B cell (primary cell): ENCODE results near the gene OR7G1. TPM values are rescaled to one million over a fixed set of nuclear protein-coding genes. Genes with fewer than 3 reads are reported as not detected.

Source experiments
- ATAC-seq: fragments of 200-7000 bp; cut with Tn5 transposase; one replicate; pipeline ENCODE4 v1.10.0; 2021; ENCODE audit warnings: low read depth, mild to moderate bottlenecking, moderate number of reproducible peaks, moderate library complexity
- CTCF ChIA-PET: fragments of 350-600 bp; sonication (Branson Sonifier 250); formaldehyde crosslinking; loops from one replicate; lab custom pipeline; 2021; ENCODE audit warnings: antibody characterized with exemption, inconsistent platforms; lab: Charles Lee
- POLR2A ChIA-PET: fragments of 350-600 bp; sonication (Branson Sonifier 250); formaldehyde crosslinking; loops from one replicate; lab custom pipeline; 2021; ENCODE audit warnings: antibody characterized with exemption; lab: Charles Lee
- DNase-seq: peaks from one replicate; pipeline ENCODE4 v3.0.0; 2013
- H2AFZ ChIP-seq: 2 replicates; pipeline ENCODE4 v1.6.1; 2012; ENCODE audit warnings: mild to moderate bottlenecking, low read depth, low read length; ENCODE audit not compliant: insufficient read depth, poor library complexity, severe bottlenecking
- H3K27ac ChIP-seq, 2 donors: 1 replicate in 1 of 2; 2 replicates in 1 of 2; pipeline ENCODE4 v1.5.1; 2012 to 2013; ENCODE audit warnings: low read length in 2 of 2, mild to moderate bottlenecking in 2 of 2, moderate library complexity in 1 of 2
- H3K27me3 ChIP-seq, 4 experiments: fragments of 200-600 bp in 1 of 4; sonication (generic) in 1 of 4; replicated peaks in 1 of 4; 1 replicate in 2 of 4; 2 replicates in 2 of 4; pipeline versions ENCODE4 v1.6.1 to v1.7.0; 2013 to 2016; ENCODE audit warnings: low read length in 3 of 4, mild to moderate bottlenecking in 2 of 4, mixed read lengths in 1 of 4, moderate library complexity in 1 of 4; ENCODE audit not compliant: insufficient read depth in 4 of 4, control insufficient read depth in 3 of 4; ENCODE audit errors: control extremely low read depth in 1 of 4
- H3K36me3 ChIP-seq, 2 experiments: replicated peaks in 1 of 2; 1 replicate in 1 of 2; 2 replicates in 1 of 2; pipeline versions ENCODE4 v1.6.1 to v1.7.1; 2013; ENCODE audit warnings: low read length in 1 of 2; ENCODE audit not compliant: insufficient read depth in 2 of 2, control insufficient read depth in 1 of 2; ENCODE audit errors: control extremely low read depth in 1 of 2, extremely low read depth in 1 of 2
- H3K4me1 ChIP-seq, 2 donors: fragments of 200-600 bp in 1 of 2; sonication (generic) in 1 of 2; 1 replicate in 1 of 2; 2 replicates in 1 of 2; pipeline versions ENCODE4 v1.5.1 to v1.6.1; 2013 to 2017; ENCODE audit warnings: low read length in 2 of 2; ENCODE audit not compliant: control insufficient read depth in 2 of 2, insufficient read depth in 2 of 2
- H3K4me2 ChIP-seq: replicated peaks from 2 replicates; pipeline ENCODE3; 2012; ENCODE audit warnings: mild to moderate bottlenecking, low read depth, low read length; ENCODE audit not compliant: poor library complexity, severe bottlenecking
- H3K4me3 ChIP-seq, 5 experiments: fragments of 200-600 bp in 1 of 5; sonication (generic) in 1 of 5; 1 replicate in 3 of 5; 2 replicates in 2 of 5; pipeline versions ENCODE4 v1.5.1 to v1.7.0; 2011 to 2016; ENCODE audit warnings: low read length in 4 of 5, mild to moderate bottlenecking in 4 of 5, low read depth in 2 of 5, control low read depth in 1 of 5, moderate library complexity in 1 of 5; ENCODE audit not compliant: insufficient read depth in 1 of 5; ENCODE audit errors: control extremely low read depth in 1 of 5, extremely low read depth in 1 of 5
- H3K79me2 ChIP-seq: fragments of 200-600 bp; sonication (generic); one replicate; pipeline ENCODE4 v1.6.0; 2016; ENCODE audit warnings: low read length; ENCODE audit not compliant: control insufficient read depth, insufficient read depth
- H3K9ac ChIP-seq: fragments of 200-600 bp; sonication (generic); 2 replicates; pipeline ENCODE4 v1.6.1; 2017; ENCODE audit warnings: mild to moderate bottlenecking, low read length, moderate library complexity
- H3K9me3 ChIP-seq, 3 donors: one replicate each; pipeline versions ENCODE4 v1.6.1 to v1.7.1; 2013; ENCODE audit warnings: low read length in 2 of 3; ENCODE audit not compliant: control insufficient read depth in 2 of 3, insufficient read depth in 1 of 3; ENCODE audit errors: control extremely low read depth in 1 of 3
- H4K20me1 ChIP-seq: 2 replicates; pipeline ENCODE4 v1.6.0; 2012; ENCODE audit warnings: mild to moderate bottlenecking, low read length; ENCODE audit not compliant: insufficient read depth, control insufficient read depth, poor library complexity, severe bottlenecking
- H3K27ac Mint-ChIP-seq: one replicate; pipeline ENCODE4 v1.8.0; 2021; ENCODE audit warnings: mixed read lengths
- H3K27me3 Mint-ChIP-seq: one replicate; pipeline ENCODE4 v1.8.0; 2021; ENCODE audit warnings: mixed read lengths
- H3K4me1 Mint-ChIP-seq: one replicate; pipeline ENCODE4 v1.8.0; 2021; ENCODE audit warnings: mixed read lengths
- H3K4me3 Mint-ChIP-seq: one replicate; pipeline ENCODE4 v1.8.0; 2021; ENCODE audit warnings: mixed read lengths
- H3K9me3 Mint-ChIP-seq: one replicate; pipeline ENCODE4 v1.8.0; 2022; ENCODE audit warnings: mixed read lengths; ENCODE audit not compliant: insufficient read depth
- EZH2 ChIP-seq: IDR thresholded peaks from 2 replicates; pipeline ENCODE4 v1.6.1; 2012; ENCODE audit warnings: borderline replicate concordance, low read depth, mild to moderate bottlenecking, moderate library complexity, low read length; ENCODE audit not compliant: insufficient read depth, poor library complexity, severe bottlenecking
- WGBS: methylation state at CpG from one replicate; pipeline ENCODE4 v1.1.5; 2013; ENCODE audit warnings: missing lambda C conversion rate; ENCODE audit not compliant: insufficient coverage; 5-methylcytosine and 5-hydroxymethylcytosine counted together
- intact Hi-C: fragments of 100-400 bp; cut with micrococcal nuclease; formaldehyde crosslinking; loops from one replicate; pipeline ENCODE4 v1.10.0; 2022
- polyA plus RNA-seq: library from polyadenylated mRNA; depleted of rRNA; stranded (reverse); fragments of >200 nt; gene quantifications from 2 replicates; pipeline ENCODE4 v1.2.3, GENCODE V29; 2012
- total RNA-seq, 2 donors: library from RNA; stranded (reverse); fragments of 120-200 nt in 1 of 2; gene quantifications; 1 replicate in 1 of 2; 2 replicates in 1 of 2; pipeline versions ENCODE4 v1.2.3 to v1.2.4, GENCODE V29; 2013 to 2022
- TF ChIP-seq, protein P1 (sequence below): fragments of 200-600 bp; IDR thresholded peaks from one replicate; pipeline ENCODE4 v1.8.0; 2022; ENCODE audit warnings: antibody characterized with exemption, mild to moderate bottlenecking

The OR7G1 gene
- total and polyA plus RNA-seq, 2 donors (not counting 1 experiment from before 2014, with no cell fraction given), result not detected

GRCh38 chr19:9086761-9087160 lies 28.8 kb downstream of the OR7G1 start, which contains the start of gene OR1M1:
Gene OR1M1, plus strand, starts transcription at chr19:9087061. Its CDS starts 6,184 bp downstream, at chr19:9093245.
- H4K20me1 ChIP-seq, result no peaks in the 10 kb centered on the region
- H3K27me3 ChIP-seq, result no peaks in the 10 kb centered on the region
- no peak within 1 kb of the TSS for H3K9ac ChIP-seq
- H3K4me1 ChIP-seq, result no peaks in the 10 kb centered on the region
- H3K79me2 ChIP-seq, result no peaks in the 10 kb centered on the region
- intact Hi-C loops, result no loop called here
- WGBS, result no CpG with 5 or more reads among the region's 2 CpGs
- H3K9me3 Mint-ChIP-seq, result no peaks in the 10 kb centered on the region
- no peak for ATAC-seq
- H3K36me3 ChIP-seq, result no peaks in the 10 kb centered on the region
- H3K4me1 Mint-ChIP-seq, result no peaks in the 10 kb centered on the region
- TF ChIP-seq, protein P1, sequence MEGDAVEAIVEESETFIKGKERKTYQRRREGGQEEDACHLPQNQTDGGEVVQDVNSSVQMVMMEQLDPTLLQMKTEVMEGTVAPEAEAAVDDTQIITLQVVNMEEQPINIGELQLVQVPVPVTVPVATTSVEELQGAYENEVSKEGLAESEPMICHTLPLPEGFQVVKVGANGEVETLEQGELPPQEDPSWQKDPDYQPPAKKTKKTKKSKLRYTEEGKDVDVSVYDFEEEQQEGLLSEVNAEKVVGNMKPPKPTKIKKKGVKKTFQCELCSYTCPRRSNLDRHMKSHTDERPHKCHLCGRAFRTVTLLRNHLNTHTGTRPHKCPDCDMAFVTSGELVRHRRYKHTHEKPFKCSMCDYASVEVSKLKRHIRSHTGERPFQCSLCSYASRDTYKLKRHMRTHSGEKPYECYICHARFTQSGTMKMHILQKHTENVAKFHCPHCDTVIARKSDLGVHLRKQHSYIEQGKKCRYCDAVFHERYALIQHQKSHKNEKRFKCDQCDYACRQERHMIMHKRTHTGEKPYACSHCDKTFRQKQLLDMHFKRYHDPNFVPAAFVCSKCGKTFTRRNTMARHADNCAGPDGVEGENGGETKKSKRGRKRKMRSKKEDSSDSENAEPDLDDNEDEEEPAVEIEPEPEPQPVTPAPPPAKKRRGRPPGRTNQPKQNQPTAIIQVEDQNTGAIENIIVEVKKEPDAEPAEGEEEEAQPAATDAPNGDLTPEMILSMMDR, result no peak
- no peak for TF ChIP-seq EZH2
- no peak for DNase-seq
- no peak within 1 kb of the TSS for H3K27ac Mint-ChIP-seq
- H3K27ac ChIP-seq, result no peak within 1 kb of the TSS
- no peak within 1 kb of the TSS for H2AFZ ChIP-seq
- no peaks in the 10 kb centered on the region for H3K9me3 ChIP-seq
- H3K4me3 ChIP-seq, result no peak within 1 kb of the TSS
- peaks cover 23% of the 10 kb centered on the region for H3K27me3 Mint-ChIP-seq
- ChIA-PET POLR2A (no interaction called here), CTCF (interaction anchor here (0.6 kb wide), 1 partner anchor 445 kb away, joined by 3 read pairs; no protein-coding TSS in a partner anchor)
- H3K4me3 Mint-ChIP-seq, result no peak within 1 kb of the TSS
- no peak within 1 kb of the TSS for H3K4me2 ChIP-seq

GRCh38 chr19:9078651-9079050 lies 36.9 kb downstream of the OR7G1 start:
- Mint-ChIP-seq H3K27me3 (peaks cover 5% of the 10 kb centered on the region), H3K4me3 (no peak overlapping the region), H3K27ac (no peak overlapping the region), H3K4me1 (no peaks in the 10 kb centered on the region), H3K9me3 (no peaks in the 10 kb centered on the region)
- TF ChIP-seq, protein P1, result no peak
- TF ChIP-seq EZH2, result no peak
- Histone ChIP-seq H3K4me3 (no peak overlapping the region), H2AFZ (no peak overlapping the region), H3K4me1 (peaks cover 0 to 2% of the 10 kb centered on the region in 2 donors), H3K36me3 (no peaks in the 10 kb centered on the region), H3K9ac (no peak overlapping the region), H4K20me1 (no peaks in the 10 kb centered on the region), H3K27me3 (no peaks in the 10 kb centered on the region), H3K79me2 (no peaks in the 10 kb centered on the region), H3K4me2 (no peak overlapping the region), H3K9me3 (no peaks in the 10 kb centered on the region), H3K27ac (no peak overlapping the region)
- CTCF ChIA-PET, result no interaction called here
- no peak for ATAC-seq
- intact Hi-C loops, result no loop called here
- POLR2A ChIA-PET, result no interaction called here
- WGBS, result 100% methylated on average over 1 of the region's 4 CpGs
- no peak for DNase-seq
